IMR-90 (cell line): ENCODE measurements around the gene WHRN. TPM values are rescaled to one million over a fixed set of nuclear protein-coding genes. Genes with fewer than 3 reads are reported as not detected.

Experiments used
- ATAC-seq: fragments of 200-7000 bp; cut with Tn5 transposase; 2 replicates; pipeline ENCODE4 v1.9.1; 2020; ENCODE audit warnings: low read depth, mild to moderate bottlenecking, moderate library complexity
- BruUV-seq: library from RNA; stranded (reverse); fragments of 400-500 nt; replicated peaks from 2 replicates; lab custom pipeline; 2021; lab: Mats Ljungman, UMichigan
- CTCF ChIA-PET: fragments of 300-600 bp; formaldehyde crosslinking; extraction: SDS; loops from one replicate; lab custom pipeline; 2021; ENCODE audit warnings: antibody characterized with exemption; lab: Yijun Ruan, JAX
- POLR2A ChIA-PET: fragments of 300-600 bp; sonication (Branson Sonifier 250); formaldehyde crosslinking; loops from one replicate; lab custom pipeline; 2022; ENCODE audit warnings: antibody characterized with exemption; ENCODE audit not compliant: unreplicated experiment; lab: Charles Lee
- DNase-seq: peaks from one replicate; pipeline ENCODE4 v3.0.0; 2013
- H2AFZ ChIP-seq: replicated peaks from 2 replicates; pipeline ENCODE3; 2013; ENCODE audit warnings: low read length, mild to moderate bottlenecking; ENCODE audit not compliant: poor library complexity
- H2AK5ac ChIP-seq: 2 replicates; pipeline ENCODE4 v1.6.1; 2013; ENCODE audit warnings: low read depth, low read length, inconsistent platforms
- H2AK9ac ChIP-seq: replicated peaks from 2 replicates; pipeline ENCODE3; 2013; ENCODE audit warnings: mild to moderate bottlenecking, low read depth, low read length, moderate library complexity; ENCODE audit not compliant: poor library complexity
- H2BK120ac ChIP-seq: 2 replicates; pipeline ENCODE4 v1.6.1; 2013; ENCODE audit warnings: low read depth, low read length, inconsistent platforms
- H2BK15ac ChIP-seq: 3 replicates; pipeline ENCODE4 v1.6.1; 2013; ENCODE audit warnings: low read depth, low read length, inconsistent platforms
- H2BK20ac ChIP-seq: 2 replicates; pipeline ENCODE4 v1.6.1; 2013; ENCODE audit warnings: low read depth, mild to moderate bottlenecking, inconsistent platforms, low read length, moderate library complexity
- H2BK5ac ChIP-seq: 2 replicates; pipeline ENCODE4 v1.6.1; 2013; ENCODE audit warnings: mild to moderate bottlenecking, low read depth, low read length, inconsistent platforms; ENCODE audit not compliant: poor library complexity, severe bottlenecking
- H3K14ac ChIP-seq: replicated peaks from 2 replicates; pipeline ENCODE4 v1.6.1; 2013; ENCODE audit warnings: low read depth, low read length, inconsistent platforms
- H3K18ac ChIP-seq: 2 replicates; pipeline ENCODE4 v1.6.1; 2013; ENCODE audit warnings: low read depth, low read length, control low read depth
- H3K23ac ChIP-seq: 2 replicates; pipeline ENCODE4 v1.6.1; 2013; ENCODE audit warnings: low read depth, low read length, inconsistent platforms
- H3K27ac ChIP-seq: 2 replicates; pipeline ENCODE4 v1.5.1; 2013; ENCODE audit warnings: mild to moderate bottlenecking, control low read depth, low read length; ENCODE audit not compliant: insufficient read depth
- H3K27me3 ChIP-seq: 2 replicates; pipeline ENCODE4 v1.6.1; 2013; ENCODE audit warnings: low read length; ENCODE audit not compliant: control insufficient read depth, insufficient read depth
- H3K36me3 ChIP-seq: 2 replicates; pipeline ENCODE4 v1.6.1; 2013; ENCODE audit warnings: low read length, mixed read lengths; ENCODE audit not compliant: control insufficient read depth, insufficient read depth
- H3K4ac ChIP-seq: 2 replicates; pipeline ENCODE4 v1.6.1; 2013; ENCODE audit warnings: low read depth, low read length, inconsistent platforms
- H3K4me1 ChIP-seq: 2 replicates; pipeline ENCODE4 v1.6.1; 2013; ENCODE audit warnings: low read length, mixed read lengths; ENCODE audit not compliant: control insufficient read depth, insufficient read depth
- H3K4me2 ChIP-seq: 2 replicates; pipeline ENCODE4 v1.6.1; 2013; ENCODE audit warnings: low read depth, mild to moderate bottlenecking, control low read depth, low read length, moderate library complexity
- H3K4me3 ChIP-seq: 2 replicates; pipeline ENCODE4 v1.5.1; 2013; ENCODE audit warnings: low read depth, mild to moderate bottlenecking, control low read depth, low read length, moderate library complexity; ENCODE audit not compliant: insufficient read depth
- H3K56ac ChIP-seq: 2 replicates; pipeline ENCODE4 v1.6.1; 2013; ENCODE audit warnings: low read length, inconsistent platforms; ENCODE audit not compliant: insufficient read depth; ENCODE audit errors: extremely low read depth
- H3K79me1 ChIP-seq, 2 experiments: 2 replicates each; pipeline ENCODE4 v1.6.1; 2013; ENCODE audit warnings: low read length in 2 of 2, inconsistent platforms in 1 of 2, low read depth in 1 of 2
- H3K9ac ChIP-seq: 2 replicates; pipeline ENCODE4 v1.6.1; 2013; ENCODE audit warnings: low read depth, low read length, control low read depth
- H3K9me1 ChIP-seq: 2 replicates; pipeline ENCODE4 v1.6.1; 2013; ENCODE audit warnings: low read length, inconsistent platforms; ENCODE audit not compliant: insufficient read depth
- H3K9me3 ChIP-seq: 2 replicates; pipeline ENCODE4 v1.6.1; 2013; ENCODE audit warnings: low read length; ENCODE audit not compliant: control insufficient read depth, insufficient read depth
- H4K20me1 ChIP-seq: 2 replicates; pipeline ENCODE4 v1.6.1; 2013; ENCODE audit warnings: low read length, inconsistent platforms; ENCODE audit not compliant: insufficient read depth
- H4K5ac ChIP-seq: 2 replicates; pipeline ENCODE4 v1.6.1; 2013; ENCODE audit warnings: mild to moderate bottlenecking, low read depth, low read length, control low read depth
- H4K8ac ChIP-seq, 2 experiments: 2 replicates each; pipeline ENCODE4 v1.6.1; 2013; ENCODE audit warnings: low read depth in 2 of 2, low read length in 2 of 2, control low read depth in 1 of 2, inconsistent platforms in 1 of 2
- H4K91ac ChIP-seq: 2 replicates; pipeline ENCODE4 v1.6.1; 2013; ENCODE audit warnings: low read depth, low read length, inconsistent platforms; ENCODE audit not compliant: insufficient read depth
- BHLHE40 ChIP-seq: fragments of 150-350 bp; IDR thresholded peaks from 2 replicates; pipeline ENCODE4 v1.6.1; 2016; ENCODE audit warnings: mild to moderate bottlenecking, low read depth, low read length
- CEBPB ChIP-seq: IDR thresholded peaks from 2 replicates; pipeline ENCODE4 v1.6.1; 2012; ENCODE audit warnings: low read depth, low read length, improper control_type of control experiment
- CHD1 ChIP-seq: IDR thresholded peaks from 2 replicates; pipeline ENCODE4 v1.6.1; 2012; ENCODE audit warnings: low read depth, low read length, improper control_type of control experiment
- ELK1 ChIP-seq: fragments of 150-350 bp; IDR thresholded peaks from 2 replicates; pipeline ENCODE4 v1.6.1; 2016; ENCODE audit warnings: low read depth, mild to moderate bottlenecking, low read length, moderate library complexity, borderline replicate concordance
- FOS ChIP-seq: fragments of 150-350 bp; IDR thresholded peaks from 2 replicates; pipeline ENCODE4 v1.6.1; 2016; ENCODE audit warnings: low read depth, low read length
- MAFK ChIP-seq: IDR thresholded peaks from 2 replicates; pipeline ENCODE4 v1.6.1; 2012; ENCODE audit warnings: low read depth, low read length, improper control_type of control experiment
- MAZ ChIP-seq: IDR thresholded peaks from 2 replicates; pipeline ENCODE4 v1.6.1; 2012; ENCODE audit warnings: low read depth, mild to moderate bottlenecking, low read length, improper control_type of control experiment, moderate library complexity, borderline replicate concordance
- MXI1 ChIP-seq: IDR thresholded peaks from 2 replicates; pipeline ENCODE4 v1.6.1; 2012; ENCODE audit warnings: low read depth, mild to moderate bottlenecking, low read length, moderate library complexity, borderline replicate concordance
- NFE2L2 ChIP-seq: fragments of 150-350 bp; IDR thresholded peaks from 2 replicates; pipeline ENCODE4 v1.6.1; 2016; ENCODE audit warnings: low read depth, mild to moderate bottlenecking, low read length
- POLR2A ChIP-seq: IDR thresholded peaks from 2 replicates; pipeline ENCODE4 v1.6.1; 2012; ENCODE audit warnings: mild to moderate bottlenecking, low read depth, low read length
- RCOR1 ChIP-seq: IDR thresholded peaks from 2 replicates; pipeline ENCODE4 v1.6.1; 2012; ENCODE audit warnings: mild to moderate bottlenecking, low read length, improper control_type of control experiment; ENCODE audit not compliant: insufficient replicate concordance
- RFX5 ChIP-seq: IDR thresholded peaks from 2 replicates; pipeline ENCODE4 v1.8.0; 2012; ENCODE audit warnings: low read depth, mild to moderate bottlenecking, low read length, moderate library complexity
- SMC3 ChIP-seq: fragments of 150-350 bp; IDR thresholded peaks from 2 replicates; pipeline ENCODE4 v1.6.1; 2016; ENCODE audit warnings: low read depth, mild to moderate bottlenecking, antibody characterized with exemption, low read length, moderate library complexity
- WGBS, 2 experiments: methylation state at CpG; one replicate each; pipeline versions ENCODE4 v1.1.5 to v1.1.7; 2013; ENCODE audit warnings: missing lambda C conversion rate in 2 of 2; ENCODE audit not compliant: insufficient read length in 1 of 2; ENCODE audit errors: extremely low coverage in 2 of 2; 5-methylcytosine and 5-hydroxymethylcytosine counted together
- dilution Hi-C: fragments of 300-500 bp; cut with HindIII; formaldehyde crosslinking; loops from one replicate; pipeline ENCODE4 v1.14.3; 2018; ENCODE audit warnings: low sequenced_read_pairs; ENCODE audit not compliant: unreplicated experiment
- in situ Hi-C: fragments of 300-500 bp; cut with MboI; formaldehyde crosslinking; loops from 3 replicates; pipeline ENCODE4 v1.14.3; 2019; ENCODE audit warnings: low sequenced_read_pairs, inconsistent platforms, mixed read lengths
- intact Hi-C: fragments of 100-400 bp; cut with micrococcal nuclease; formaldehyde crosslinking; loops from 2 replicates; pipeline ENCODE4 v1.10.0; 2022
- polyA plus RNA-seq, 3 experiments: library from polyadenylated mRNA; depleted of rRNA; stranded (reverse); fragments of >200 nt; gene quantifications; 2 replicates each; pipeline ENCODE4 v1.2.3, GENCODE V29; 2012; ENCODE audit warnings: low replicate concordance in 1 of 3
- total RNA-seq: library from RNA; depleted of rRNA; stranded (reverse); fragments of >200 nt; gene quantifications from 2 replicates; pipeline ENCODE4 v1.2.3, GENCODE V29; 2012
- TF ChIP-seq, protein P1 (sequence below): fragments of 150-350 bp; IDR thresholded peaks from 2 replicates; pipeline ENCODE4 v1.6.1; 2017; ENCODE audit warnings: mild to moderate bottlenecking, antibody characterized with exemption, low read length, low read depth
- TF ChIP-seq, protein P2 (sequence below): conservative IDR thresholded peaks from 2 replicates; pipeline ENCODE4 v1.5.1; 2012; ENCODE audit warnings: mild to moderate bottlenecking, low read depth, low read length, improper control_type of control experiment

Gene WHRN
- total and polyA plus RNA-seq, 2 of the 4 experiments (the other 2 are of a cell fraction) = 0.18 to 2.6 TPM

- Histone ChIP-seq H2AK9ac (no peak overlapping the region), H2BK15ac (no peak overlapping the region), H4K5ac (no peak overlapping the region), H3K4ac (no peak overlapping the region), H3K23ac (no peak overlapping the region), H4K8ac (no peak overlapping the region), H4K91ac (no peak overlapping the region), H3K9me1 (no peaks in the 10 kb centered on the region; the same call in 1 of the 2 replicates), H3K14ac (no peak overlapping the region), H2BK120ac (no peak overlapping the region), H3K4me1 (no peaks in the 10 kb centered on the region; the same call in 1 of the 2 replicates), H2BK20ac (no peak overlapping the region), H3K27ac (no peak overlapping the region), H3K9me3 (peaks cover 6% of the 10 kb centered on the region), H2AK5ac (no peak overlapping the region), H3K4me2 (no peak overlapping the region), H3K36me3 (no peaks in the 10 kb centered on the region; the same call in 1 of the 2 replicates), H2BK5ac (no peak overlapping the region), H3K56ac (no peak overlapping the region), H3K79me1 (no peaks in the 10 kb centered on the region; a peak in 1 of 4 replicates), H3K27me3 (peaks cover 2% of the 10 kb centered on the region; the same call in 1 of the 2 replicates), H3K18ac (no peak overlapping the region), H3K9ac (no peak overlapping the region), H2AFZ (no peak overlapping the region), H4K20me1 (no peaks in the 10 kb centered on the region), H3K4me3 (no peak overlapping the region)
- dilution Hi-C loops = no loop called here
- intact Hi-C loops = no loop called here
- ATAC-seq (no peak), DNase-seq (no peak)
- 61% methylated on average over 3 of the region's 16 CpGs; no CpG with 5 or more reads in 1 of the 2 experiments for WGBS, 2 experiments
- ChIA-PET CTCF (no interaction called here), POLR2A (no interaction called here)
- in situ Hi-C loops = no loop called here
- BruUV-seq = no TSS peak
- TF ChIP-seq POLR2A = no peak
- no peak for TF ChIP-seq CEBPB
- no peak for TF ChIP-seq RCOR1
- TF ChIP-seq FOS = no peak
- no peak for TF ChIP-seq CHD1
- TF ChIP-seq BHLHE40 = no peak
- no peak for TF ChIP-seq RFX5
- TF ChIP-seq NFE2L2 = no peak
- TF ChIP-seq, protein P1, sequence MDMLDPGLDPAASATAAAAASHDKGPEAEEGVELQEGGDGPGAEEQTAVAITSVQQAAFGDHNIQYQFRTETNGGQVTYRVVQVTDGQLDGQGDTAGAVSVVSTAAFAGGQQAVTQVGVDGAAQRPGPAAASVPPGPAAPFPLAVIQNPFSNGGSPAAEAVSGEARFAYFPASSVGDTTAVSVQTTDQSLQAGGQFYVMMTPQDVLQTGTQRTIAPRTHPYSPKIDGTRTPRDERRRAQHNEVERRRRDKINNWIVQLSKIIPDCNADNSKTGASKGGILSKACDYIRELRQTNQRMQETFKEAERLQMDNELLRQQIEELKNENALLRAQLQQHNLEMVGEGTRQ = no peak
- no peak for TF ChIP-seq MAFK
- no peak for TF ChIP-seq ELK1
- TF ChIP-seq MAZ = no peak
- TF ChIP-seq SMC3 = no peak
- TF ChIP-seq, protein P2, sequence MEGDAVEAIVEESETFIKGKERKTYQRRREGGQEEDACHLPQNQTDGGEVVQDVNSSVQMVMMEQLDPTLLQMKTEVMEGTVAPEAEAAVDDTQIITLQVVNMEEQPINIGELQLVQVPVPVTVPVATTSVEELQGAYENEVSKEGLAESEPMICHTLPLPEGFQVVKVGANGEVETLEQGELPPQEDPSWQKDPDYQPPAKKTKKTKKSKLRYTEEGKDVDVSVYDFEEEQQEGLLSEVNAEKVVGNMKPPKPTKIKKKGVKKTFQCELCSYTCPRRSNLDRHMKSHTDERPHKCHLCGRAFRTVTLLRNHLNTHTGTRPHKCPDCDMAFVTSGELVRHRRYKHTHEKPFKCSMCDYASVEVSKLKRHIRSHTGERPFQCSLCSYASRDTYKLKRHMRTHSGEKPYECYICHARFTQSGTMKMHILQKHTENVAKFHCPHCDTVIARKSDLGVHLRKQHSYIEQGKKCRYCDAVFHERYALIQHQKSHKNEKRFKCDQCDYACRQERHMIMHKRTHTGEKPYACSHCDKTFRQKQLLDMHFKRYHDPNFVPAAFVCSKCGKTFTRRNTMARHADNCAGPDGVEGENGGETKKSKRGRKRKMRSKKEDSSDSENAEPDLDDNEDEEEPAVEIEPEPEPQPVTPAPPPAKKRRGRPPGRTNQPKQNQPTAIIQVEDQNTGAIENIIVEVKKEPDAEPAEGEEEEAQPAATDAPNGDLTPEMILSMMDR = no peak
- TF ChIP-seq MXI1 = no peak
Measured at GRCh38 chr9:114469091-114469853, 36.0 kb downstream of the WHRN start.
